Cardiac fibroblast (primary cell): Measurements from ENCODE around the gene SLC22A23.

ENCODE experiments used
- DNase-seq, 2 donors: peaks; one replicate each; pipeline versions ENCODE4 v3.0.0 to v3.0.0-alpha.2; 2010; ENCODE audit warnings: low read depth in 2 of 2
- H3K4me3 ChIP-seq, 2 donors: replicated peaks in 1 of 2; 1 replicate in 1 of 2; 2 replicates in 1 of 2; pipeline ENCODE4 v1.5.1; 2011; ENCODE audit warnings: low read depth in 2 of 2, low read length in 2 of 2, mild to moderate bottlenecking in 2 of 2, moderate library complexity in 1 of 2
- TF ChIP-seq, protein P1 (sequence below): IDR thresholded peaks from one replicate; pipeline ENCODE4 v1.5.1; 2011; ENCODE audit warnings: low read depth, mild to moderate bottlenecking, low read length, inconsistent platforms

SLC22A23 gene

DNA sequence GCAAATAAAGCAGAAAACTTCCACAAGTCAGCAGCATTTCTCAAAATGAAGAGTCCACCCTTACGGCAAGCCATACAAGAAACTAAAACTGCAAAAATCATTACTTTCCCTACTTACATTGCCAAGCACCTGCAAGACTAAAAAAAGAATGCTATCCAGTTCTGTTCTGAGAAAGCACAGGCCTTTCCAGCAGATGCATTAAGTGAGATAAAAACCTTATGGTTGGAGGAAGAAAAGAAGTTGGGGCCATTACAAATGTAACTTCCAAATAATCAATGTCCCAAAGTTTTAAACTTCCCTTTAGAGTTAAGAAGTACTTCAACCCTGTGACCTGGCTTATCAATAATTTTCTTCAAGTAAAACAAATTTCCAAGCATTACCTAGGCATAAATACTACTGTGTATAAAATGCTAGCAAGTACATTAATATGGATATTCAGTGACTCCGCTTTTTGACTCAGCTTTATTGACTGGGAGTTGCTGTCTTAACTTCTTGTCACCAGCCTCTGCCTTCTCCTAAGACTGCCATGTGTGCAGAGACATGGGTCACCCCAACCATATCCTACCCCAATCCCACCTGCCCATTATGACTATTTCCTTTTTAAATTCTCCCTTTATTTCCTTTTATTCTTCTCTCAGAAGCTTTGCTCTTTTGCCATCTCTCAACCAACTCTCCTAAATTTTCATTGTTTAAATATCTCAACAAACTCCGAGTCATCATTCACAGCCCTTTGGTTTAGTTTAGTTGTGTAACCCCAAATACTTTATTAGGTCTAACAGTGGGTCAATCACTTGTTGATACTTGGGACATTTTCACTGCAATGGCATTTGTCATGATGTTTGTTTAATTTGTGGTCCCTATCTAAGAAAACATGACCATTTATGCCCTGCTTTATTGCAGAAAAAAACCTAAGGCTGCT, 49.7 kb downstream of the SLC22A23 start:
- H3K4me3 ChIP-seq, result no peak overlapping the region
- no peak for DNase-seq
- TF ChIP-seq, protein P1, sequence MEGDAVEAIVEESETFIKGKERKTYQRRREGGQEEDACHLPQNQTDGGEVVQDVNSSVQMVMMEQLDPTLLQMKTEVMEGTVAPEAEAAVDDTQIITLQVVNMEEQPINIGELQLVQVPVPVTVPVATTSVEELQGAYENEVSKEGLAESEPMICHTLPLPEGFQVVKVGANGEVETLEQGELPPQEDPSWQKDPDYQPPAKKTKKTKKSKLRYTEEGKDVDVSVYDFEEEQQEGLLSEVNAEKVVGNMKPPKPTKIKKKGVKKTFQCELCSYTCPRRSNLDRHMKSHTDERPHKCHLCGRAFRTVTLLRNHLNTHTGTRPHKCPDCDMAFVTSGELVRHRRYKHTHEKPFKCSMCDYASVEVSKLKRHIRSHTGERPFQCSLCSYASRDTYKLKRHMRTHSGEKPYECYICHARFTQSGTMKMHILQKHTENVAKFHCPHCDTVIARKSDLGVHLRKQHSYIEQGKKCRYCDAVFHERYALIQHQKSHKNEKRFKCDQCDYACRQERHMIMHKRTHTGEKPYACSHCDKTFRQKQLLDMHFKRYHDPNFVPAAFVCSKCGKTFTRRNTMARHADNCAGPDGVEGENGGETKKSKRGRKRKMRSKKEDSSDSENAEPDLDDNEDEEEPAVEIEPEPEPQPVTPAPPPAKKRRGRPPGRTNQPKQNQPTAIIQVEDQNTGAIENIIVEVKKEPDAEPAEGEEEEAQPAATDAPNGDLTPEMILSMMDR, result no peak

DNA sequence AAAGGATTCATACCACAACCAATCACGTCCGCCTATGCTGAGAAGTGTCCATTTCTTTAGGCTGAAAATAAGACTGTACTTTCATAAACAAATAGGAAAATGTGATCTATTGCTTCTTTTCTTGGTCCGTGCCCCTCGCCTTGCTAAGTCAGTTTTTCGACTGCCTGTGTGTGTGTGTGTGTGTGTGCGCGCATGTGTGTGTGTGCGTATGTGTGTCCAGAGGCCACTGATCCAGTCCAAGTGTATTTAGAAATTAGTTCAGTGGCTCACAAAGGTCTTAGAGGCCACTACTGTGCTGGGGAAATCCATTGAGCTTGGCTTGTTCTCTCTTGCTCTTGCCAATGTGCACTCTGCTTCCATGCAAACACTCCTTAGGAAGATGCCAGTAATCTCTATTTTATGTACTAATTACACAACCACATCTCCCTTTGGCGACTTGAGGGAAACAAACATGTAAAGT, 50.5 kb downstream of the SLC22A23 start:
- no peak overlapping the region for H3K4me3 ChIP-seq
- TF ChIP-seq, protein P1, result no peak
- peak in 1 of 2 donors; percentile 33 for DNase-seq

DNA sequence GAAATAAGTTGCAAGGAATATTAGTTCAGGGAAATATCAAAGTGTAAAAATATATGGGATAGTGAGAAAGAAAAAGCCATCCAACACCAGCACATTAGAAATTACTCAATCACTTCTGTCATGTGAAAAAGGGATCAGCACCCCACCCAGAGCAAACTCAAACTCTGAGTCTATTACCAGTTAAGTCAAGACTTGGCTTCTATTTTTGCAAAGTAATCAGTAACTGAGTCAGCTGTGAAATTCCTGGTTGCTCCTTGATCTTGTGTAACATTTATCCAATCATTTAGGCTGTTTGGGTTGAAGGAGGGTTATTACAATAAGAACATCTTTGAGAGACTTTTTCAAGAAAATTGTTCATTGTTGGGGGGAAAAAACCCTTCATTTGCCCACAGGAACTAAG, 51.2 kb downstream of the SLC22A23 start:
- peak; percentile 75 to 86 for DNase-seq
- no peak overlapping the region for H3K4me3 ChIP-seq
- TF ChIP-seq, protein P1, result no peak

DNA sequence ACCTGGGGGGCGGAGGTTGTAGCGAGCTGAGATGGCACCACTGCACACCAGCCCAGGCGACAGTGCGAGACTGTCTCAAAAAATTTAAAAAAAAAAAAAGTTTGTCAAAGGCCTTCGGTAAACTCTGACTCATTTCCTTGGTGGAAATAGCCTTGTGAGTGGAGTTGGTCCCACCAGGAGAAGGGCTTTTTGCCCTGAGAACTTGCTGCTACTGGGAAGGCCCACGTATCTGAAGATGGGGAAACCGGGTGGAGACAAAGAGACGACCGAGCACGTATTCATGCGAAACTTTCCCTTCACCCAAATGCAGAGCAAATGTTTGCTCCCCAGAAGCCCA, 51.7 kb downstream of the SLC22A23 start:
- TF ChIP-seq, protein P1, result no peak
- peak in 1 of 2 donors; percentile 64 for DNase-seq
- H3K4me3 ChIP-seq, result no peak overlapping the region

DNA sequence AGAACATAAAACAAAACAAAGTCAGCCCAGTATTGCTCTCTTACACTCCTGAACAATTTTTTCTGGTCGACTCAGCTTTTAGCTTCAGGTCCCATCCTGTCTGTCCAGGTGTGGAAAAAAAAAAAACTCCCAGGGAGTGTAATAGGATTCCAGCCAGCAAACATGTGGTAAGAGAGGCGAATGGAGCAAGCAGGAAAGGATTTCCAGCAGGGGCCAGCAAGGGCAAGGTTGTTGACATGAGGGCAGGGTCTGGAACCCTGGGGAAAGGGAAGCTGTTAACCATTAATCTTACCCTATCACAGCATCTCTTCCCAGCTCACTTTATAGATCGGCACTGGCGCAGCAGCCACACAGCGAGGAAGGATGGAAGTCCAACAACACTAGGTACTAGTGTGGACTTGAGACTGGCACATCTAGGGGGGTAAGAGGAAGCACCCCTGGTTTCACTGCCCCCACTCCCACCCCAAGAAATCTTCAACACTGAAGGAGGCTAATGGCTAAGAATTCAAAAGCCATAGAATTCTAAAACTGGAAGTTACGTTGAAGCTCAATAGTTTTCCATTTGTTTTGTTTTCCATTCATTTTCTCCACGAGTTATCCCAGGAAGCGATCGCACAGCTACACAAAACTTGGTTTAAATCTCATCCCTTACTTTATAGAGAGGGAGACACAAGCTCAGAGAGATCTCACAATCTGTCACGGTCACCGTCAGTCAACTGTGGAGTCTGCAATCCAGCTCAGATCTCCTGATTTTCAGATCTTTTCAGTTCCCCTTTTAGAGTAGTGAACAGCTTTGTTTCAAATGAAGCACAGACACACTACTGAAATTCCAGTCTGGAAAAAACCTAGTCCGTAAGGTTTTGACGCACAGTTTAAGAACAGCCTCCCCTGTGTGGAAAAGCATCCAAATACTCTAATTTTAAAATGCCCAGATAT, 53.3 kb downstream of the SLC22A23 start:
- TF ChIP-seq, protein P1, result no peak
- DNase-seq, result no peak
- no peak overlapping the region for H3K4me3 ChIP-seq

DNA sequence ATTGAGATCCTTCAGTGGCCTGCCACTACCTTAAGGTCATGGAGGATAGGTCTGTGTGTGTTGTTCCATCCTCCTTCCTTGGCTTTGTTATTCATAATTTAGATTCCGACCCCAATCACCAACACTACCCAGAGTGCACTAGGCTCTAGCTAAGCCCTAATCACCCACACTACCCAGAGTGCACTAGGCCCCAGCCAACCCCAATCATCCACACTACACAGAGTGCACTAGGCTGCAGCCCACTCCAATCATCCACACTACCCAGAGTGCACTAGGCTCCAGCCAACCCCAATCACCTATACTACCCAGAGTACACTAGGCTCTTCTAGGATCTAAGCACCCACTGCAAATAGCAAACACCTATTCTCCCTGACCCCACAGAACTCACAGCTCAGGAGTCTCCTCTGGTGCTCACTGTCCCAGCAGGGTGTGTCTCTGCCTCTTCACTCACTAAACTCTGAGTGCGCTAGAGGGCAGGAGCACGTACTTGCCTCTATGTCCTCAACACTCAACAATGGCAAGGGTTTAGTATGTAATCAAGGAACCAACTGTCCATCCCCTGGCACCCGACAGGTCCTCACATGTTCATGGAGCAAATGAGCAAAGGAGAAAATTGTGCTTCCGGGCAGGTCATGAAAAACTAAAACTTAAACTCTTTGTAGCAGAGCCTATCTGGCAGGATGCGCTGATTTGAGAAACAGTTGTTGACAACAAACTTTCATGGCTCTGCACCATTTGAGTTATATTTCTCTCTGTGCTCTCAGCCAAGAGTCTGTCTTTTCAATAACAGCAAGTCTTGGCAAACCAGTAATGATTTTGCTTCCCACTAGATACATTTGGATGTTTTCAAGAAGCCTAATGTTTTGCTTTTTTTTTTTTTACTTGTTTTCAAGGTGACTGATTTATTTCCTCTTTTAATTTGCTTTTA, 54.3 kb downstream of the SLC22A23 start:
- no peak overlapping the region for H3K4me3 ChIP-seq
- peak in 1 of 2 donors; percentile 26 for DNase-seq
- TF ChIP-seq, protein P1, result no peak
